Omental fat pad (tissue), 4 donors: ENCODE results near the gene PLCB4. TPM values are rescaled to one million over a fixed set of nuclear protein-coding genes. Genes with fewer than 3 reads are reported as not detected.

ENCODE experiments used
- ATAC-seq: fragments of 150-250 bp; one replicate; pipeline ENCODE4 v1.9.1; 2016; ENCODE audit warnings: mild to moderate bottlenecking, moderate library complexity; ENCODE audit not compliant: low FRiP score
- DNase-seq: peaks from one replicate; pipeline ENCODE4 v3.0.0-alpha.2; 2019; ENCODE audit warnings: low spot score
- total RNA-seq, 4 donors: library from RNA; depleted of rRNA; stranded (reverse); fragments of >200 nt; gene quantifications; one replicate each; pipeline ENCODE4 v1.1.0, GENCODE V29; 2016
- TF ChIP-seq, protein P1 (sequence below), 3 donors: fragments of 450-650 bp; IDR thresholded peaks; one replicate each; pipeline ENCODE4 v1.5.1; 2016 to 2017; ENCODE audit warnings: antibody characterized with exemption in 3 of 3, mild to moderate bottlenecking in 3 of 3, moderate library complexity in 2 of 3

PLCB4 gene
- total RNA-seq, 4 donors from 2014 or later: 6.6 to 18.4 (median 11.4) TPM

DNA sequence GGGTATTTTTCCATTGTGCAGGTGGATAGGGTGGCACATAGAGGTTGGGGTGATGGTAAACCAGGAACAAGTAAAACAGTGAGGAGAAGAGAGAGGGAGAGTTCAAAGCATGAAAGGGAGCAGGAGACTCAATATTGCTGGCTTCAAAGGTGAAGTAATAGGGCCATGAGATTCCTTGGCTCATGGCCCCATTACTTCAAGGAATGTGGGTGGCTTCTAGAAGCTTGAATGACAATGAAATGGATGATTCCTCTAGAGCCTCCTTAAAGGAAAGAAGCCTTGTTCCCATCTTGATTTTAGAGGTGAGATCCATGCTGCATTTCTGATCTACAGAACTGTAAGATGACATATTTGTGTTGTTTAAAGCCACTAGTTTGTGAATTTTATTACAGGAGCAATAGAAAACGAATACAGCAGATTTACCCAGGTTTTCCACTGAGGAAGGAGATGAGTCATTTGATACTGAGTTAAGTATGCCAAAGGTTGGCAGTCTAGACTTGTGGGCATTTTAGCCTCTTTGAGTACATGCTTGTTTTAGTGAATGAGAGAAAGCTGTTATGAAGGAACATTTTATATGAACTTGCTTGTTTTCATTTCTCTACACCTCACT, 110.4 kb downstream of the PLCB4 start:
- DNase-seq (no peak), ATAC-seq (no peak)
- TF ChIP-seq, protein P1, sequence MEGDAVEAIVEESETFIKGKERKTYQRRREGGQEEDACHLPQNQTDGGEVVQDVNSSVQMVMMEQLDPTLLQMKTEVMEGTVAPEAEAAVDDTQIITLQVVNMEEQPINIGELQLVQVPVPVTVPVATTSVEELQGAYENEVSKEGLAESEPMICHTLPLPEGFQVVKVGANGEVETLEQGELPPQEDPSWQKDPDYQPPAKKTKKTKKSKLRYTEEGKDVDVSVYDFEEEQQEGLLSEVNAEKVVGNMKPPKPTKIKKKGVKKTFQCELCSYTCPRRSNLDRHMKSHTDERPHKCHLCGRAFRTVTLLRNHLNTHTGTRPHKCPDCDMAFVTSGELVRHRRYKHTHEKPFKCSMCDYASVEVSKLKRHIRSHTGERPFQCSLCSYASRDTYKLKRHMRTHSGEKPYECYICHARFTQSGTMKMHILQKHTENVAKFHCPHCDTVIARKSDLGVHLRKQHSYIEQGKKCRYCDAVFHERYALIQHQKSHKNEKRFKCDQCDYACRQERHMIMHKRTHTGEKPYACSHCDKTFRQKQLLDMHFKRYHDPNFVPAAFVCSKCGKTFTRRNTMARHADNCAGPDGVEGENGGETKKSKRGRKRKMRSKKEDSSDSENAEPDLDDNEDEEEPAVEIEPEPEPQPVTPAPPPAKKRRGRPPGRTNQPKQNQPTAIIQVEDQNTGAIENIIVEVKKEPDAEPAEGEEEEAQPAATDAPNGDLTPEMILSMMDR (IDR thresholded peaks at IDR 0.05): no peak

DNA sequence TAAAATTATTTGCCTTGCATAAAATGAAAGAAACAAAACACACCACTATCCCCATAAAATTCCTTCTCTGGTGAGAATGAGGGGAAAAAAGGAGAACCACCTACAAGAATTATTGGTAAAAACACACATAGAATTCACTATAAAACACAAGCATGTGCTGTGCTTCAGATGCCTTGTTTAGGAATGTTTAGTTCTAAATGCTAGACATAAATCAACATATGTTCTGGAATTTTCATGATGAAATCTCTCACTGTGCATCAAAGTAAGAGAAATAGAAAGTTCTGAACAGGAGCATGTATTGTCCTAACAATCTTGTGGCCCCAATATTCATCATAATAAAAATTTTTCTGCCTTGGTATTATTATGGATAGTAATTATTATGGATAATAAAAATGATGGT, 111.0 kb downstream of the PLCB4 start:
- no peak for ATAC-seq
- DNase-seq: no peak
- TF ChIP-seq, protein P1 (IDR thresholded peaks at IDR 0.05): no peak

DNA sequence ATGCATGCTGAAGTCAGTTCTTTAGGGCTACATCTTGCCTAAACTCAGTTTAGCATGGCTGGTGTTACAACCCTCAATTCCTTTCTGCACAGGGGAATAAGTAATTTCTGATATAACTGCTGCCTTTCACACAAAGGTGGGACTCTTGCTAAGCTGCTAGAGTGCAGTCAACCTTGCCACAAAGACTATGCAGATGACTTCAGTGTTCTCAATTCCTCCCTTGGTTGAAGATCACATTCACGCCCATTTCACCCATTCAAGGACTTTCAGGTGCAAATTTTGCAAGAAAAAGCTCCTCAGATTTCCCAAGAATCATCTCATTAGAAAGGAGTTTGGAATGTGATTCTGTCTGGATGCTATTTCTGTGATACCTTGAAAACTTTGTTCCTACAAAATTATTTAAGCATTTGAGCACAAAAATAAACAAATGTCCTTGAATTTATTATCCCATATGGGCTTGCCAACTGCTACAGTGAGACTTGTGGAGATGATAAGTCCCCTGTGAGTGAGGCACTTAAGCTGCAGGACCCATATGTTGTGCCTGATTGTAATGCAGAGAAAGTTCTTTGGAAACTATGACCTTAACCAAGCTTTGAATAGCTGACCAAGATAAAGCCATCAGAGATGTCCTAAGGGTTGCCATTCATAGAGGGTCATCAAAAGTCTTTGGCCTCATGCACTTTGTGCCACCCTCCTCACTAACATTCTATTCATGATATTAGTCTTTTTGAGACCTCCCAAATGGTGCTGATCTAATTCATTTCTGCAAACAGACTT, 111.8 kb downstream of the PLCB4 start:
- no peak for ATAC-seq
- DNase-seq: no peak
- TF ChIP-seq, protein P1 (IDR thresholded peaks at IDR 0.05): no peak

DNA sequence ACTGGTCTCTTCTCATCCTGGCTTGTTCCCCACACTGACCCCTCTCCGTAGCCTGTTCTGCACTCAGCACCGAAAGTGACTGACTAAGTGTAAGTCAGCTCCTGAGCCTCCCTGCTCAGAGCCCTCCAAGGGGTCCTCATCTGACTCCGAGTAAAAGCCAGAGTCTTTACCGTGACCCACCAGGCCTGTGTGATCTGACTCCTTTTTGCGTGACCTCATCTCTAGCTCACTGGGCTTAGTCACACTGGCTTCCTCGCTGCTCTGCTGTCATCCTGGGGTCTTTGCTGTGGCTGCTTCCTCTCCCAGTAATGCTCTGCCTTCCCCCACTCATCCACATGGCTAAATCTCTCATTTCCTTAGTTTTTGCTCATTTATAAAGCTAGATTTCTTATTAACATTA, 116.6 kb downstream of the PLCB4 start:
- ATAC-seq: no peak
- no peak for DNase-seq

DNA sequence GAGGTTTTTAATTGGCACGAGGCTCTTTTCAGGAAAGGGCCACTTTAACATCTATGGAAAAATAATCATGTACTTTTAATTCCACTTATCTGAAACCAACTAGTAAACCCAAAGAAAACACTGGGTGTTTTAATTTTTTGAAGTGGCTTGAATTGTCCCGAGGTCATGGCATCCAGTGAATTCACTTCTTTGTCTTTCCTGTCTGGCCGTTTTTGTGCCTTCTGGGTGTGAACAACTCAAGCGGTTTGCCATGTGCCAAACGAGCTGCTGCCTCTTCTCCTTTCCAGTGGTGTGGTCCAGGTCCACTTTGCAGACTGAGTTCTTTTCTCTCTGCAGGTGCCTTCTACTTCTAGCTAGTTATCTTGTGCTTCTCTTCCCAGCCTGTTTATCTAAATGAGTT, 117.5 kb downstream of the PLCB4 start:
- ATAC-seq (no peak), DNase-seq (no peak)
- TF ChIP-seq, protein P1 (IDR thresholded peaks at IDR 0.05): no peak

More for the DNA sequence above, 116.6 kb downstream of the PLCB4 start:
- TF ChIP-seq, protein P1 (IDR thresholded peaks at IDR 0.05): no peak

DNA sequence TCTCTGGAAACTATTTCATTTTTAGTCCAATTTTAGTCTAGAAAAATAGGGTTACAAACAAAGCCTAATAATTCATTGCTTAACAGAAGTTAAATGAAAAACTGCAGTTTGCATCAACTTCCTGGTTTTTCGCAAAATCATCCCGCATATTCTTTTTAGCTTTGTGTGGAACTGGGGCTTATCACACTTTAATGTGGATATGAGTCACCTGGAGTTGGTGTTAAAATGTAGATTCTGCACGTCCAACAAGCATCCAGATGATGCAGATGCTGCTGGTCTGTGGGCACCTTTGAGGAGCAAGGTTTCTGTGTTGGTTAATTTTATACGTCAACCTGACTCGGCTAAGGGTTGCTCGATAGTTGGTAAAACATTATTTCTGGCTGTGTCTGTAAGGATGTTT, 126.1 kb downstream of the PLCB4 start:
- ATAC-seq: no peak

More for the DNA sequence above, 126.1 kb downstream of the PLCB4 start:
- TF ChIP-seq, protein P1 (IDR thresholded peaks at IDR 0.05): no peak
- no peak for DNase-seq
